ENCODE measurements around the gene RAB5A. TPM values are rescaled to one million over a fixed set of nuclear protein-coding genes. Genes with fewer than 3 reads are reported as not detected.

RAB5A gene
- total RNA-seq, 2 donors from 2014 or later, result 40.4 to 87.1 TPM

DNA sequence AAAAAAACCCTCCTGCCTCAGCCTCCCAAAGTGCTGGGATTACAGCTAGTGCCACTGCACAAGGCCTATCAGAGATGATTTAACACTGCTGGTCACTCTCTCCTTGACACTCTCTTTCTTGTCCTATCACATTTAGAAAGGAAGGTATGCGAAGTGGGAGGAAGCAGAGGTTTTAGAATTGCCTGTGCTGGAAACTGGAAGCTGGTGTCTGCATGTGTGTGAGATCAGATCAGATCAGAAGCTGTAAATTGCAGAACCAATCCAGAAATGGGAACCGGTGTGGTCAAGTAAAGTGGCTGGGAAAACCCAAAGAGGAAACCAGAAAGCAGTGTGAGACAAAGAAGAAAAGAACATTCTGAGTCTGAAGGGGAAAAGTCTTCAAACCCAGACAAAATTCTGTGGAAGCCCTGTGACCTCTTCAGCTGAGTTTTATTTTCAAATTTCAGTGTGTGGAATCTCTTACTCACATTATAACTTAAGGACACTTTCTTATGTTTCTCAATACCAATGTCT lies 15.7 kb upstream of the RAB5A start:
- Histone ChIP-seq H3K9me3 (no peaks in the 10 kb centered on the region), H3K9ac (ENCODE audit: low read depth in 2 of 2, low read length in 2 of 2) (no peak overlapping the region), H3K4me3 (no peak overlapping the region), H3K4me1 (no peaks in the 10 kb centered on the region), H3K27me3 (no peaks in the 10 kb centered on the region), H3K36me3 (no peaks in the 10 kb centered on the region), H3K27ac (no peak overlapping the region)
- DNase-seq, result no peak
- TF ChIP-seq, protein P1, sequence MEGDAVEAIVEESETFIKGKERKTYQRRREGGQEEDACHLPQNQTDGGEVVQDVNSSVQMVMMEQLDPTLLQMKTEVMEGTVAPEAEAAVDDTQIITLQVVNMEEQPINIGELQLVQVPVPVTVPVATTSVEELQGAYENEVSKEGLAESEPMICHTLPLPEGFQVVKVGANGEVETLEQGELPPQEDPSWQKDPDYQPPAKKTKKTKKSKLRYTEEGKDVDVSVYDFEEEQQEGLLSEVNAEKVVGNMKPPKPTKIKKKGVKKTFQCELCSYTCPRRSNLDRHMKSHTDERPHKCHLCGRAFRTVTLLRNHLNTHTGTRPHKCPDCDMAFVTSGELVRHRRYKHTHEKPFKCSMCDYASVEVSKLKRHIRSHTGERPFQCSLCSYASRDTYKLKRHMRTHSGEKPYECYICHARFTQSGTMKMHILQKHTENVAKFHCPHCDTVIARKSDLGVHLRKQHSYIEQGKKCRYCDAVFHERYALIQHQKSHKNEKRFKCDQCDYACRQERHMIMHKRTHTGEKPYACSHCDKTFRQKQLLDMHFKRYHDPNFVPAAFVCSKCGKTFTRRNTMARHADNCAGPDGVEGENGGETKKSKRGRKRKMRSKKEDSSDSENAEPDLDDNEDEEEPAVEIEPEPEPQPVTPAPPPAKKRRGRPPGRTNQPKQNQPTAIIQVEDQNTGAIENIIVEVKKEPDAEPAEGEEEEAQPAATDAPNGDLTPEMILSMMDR (IDR thresholded peaks at IDR 0.05), result no peak
- intact Hi-C loops (cut with DNase I), result no loop called here

DNA sequence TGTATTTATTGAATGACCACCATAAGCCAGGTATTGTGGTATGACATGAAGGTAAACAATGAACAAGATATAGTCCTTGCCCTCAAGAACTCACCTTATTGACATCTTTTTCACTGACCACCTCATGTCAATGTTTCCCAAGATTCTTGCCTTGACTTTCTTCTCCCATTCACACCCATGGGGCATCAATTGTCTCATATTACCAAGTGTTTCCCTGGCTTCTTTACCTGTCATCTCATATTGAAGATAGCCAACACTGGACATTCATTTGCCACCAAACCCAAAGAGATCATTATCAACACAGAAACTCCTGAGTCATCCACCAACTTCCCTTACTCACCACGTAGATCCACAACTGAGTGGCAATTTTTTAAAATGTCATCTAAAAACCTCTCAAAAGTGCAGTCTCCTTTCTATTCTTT lies 15.1 kb upstream of the RAB5A start:
- intact Hi-C loops (cut with DNase I), result no loop called here
- TF ChIP-seq, protein P1 (IDR thresholded peaks at IDR 0.05), result no peak
- Histone ChIP-seq H3K36me3 (no peaks in the 10 kb centered on the region), H3K27ac (no peak overlapping the region), H3K4me3 (no peak overlapping the region), H3K9ac (ENCODE audit: low read depth in 2 of 2, low read length in 2 of 2) (no peak overlapping the region), H3K4me1 (no peaks in the 10 kb centered on the region), H3K27me3 (no peaks in the 10 kb centered on the region), H3K9me3 (no peaks in the 10 kb centered on the region)
- DNase-seq, result no peak

DNA sequence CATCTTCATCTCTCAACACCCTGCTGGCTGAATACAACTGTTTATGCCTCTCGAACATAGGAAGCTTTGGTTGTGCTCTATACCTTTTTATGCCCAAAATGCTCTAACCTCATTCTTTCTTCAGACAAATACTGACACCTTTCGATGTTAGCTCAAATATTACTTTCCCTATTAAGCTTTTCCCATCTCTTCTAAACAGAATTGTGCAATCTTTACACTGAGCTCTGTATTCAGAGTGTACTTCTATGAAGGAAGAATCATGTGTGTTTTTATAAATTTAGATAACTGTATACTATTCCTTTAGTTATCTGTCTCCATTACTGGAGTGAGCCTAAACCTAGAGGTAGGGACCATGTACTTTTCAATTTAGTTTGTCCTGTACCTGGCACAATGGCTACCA lies 14.5 kb upstream of the RAB5A start:
- H3K9ac ChIP-seq (ENCODE audit: low read depth in 2 of 2, low read length in 2 of 2), result no peak overlapping the region
- intact Hi-C loops (cut with DNase I), result no loop called here
- no peaks in the 10 kb centered on the region for H3K27me3 ChIP-seq

DNA sequence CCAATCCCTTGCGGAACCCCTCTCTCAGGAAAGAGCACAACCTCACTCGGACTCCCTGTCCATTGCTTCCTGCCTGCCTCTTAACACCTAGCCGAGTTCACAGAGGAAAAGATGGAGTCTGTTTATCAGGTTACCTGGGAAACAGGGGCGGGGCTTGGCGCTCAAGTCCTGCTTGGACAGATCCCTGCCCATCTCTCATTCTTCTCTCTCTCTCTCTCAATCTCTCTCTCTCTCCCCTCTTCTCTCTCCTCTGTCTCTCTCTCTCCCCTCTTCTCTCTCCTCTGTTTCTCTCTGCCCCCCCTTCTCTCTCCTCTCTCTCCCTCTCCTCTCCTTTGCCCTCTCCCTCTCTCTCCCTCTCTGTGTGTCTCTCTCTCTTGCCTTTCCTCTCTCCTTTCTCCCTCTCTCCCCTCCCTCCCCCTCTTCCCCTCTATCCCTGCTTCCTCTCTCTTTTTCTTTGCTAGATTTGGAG lies 12.8 kb upstream of the RAB5A start, which contains the start of gene EFHB:
Gene EFHB (minus strand): TSS at position 120 of the 469 bp plus-strand sequence. CDS start 199 bp downstream, outside the sequence.
- peak; percentile 72 for DNase-seq
- intact Hi-C loops (cut with DNase I), result no loop called here
- TF ChIP-seq, protein P1 (IDR thresholded peaks at IDR 0.05), result no peak
- Histone ChIP-seq H3K4me1 (no peaks in the 10 kb centered on the region), H3K9ac (ENCODE audit: low read depth in 2 of 2, low read length in 2 of 2) (no peak within 1 kb of the TSS), H3K27me3 (no peaks in the 10 kb centered on the region), H3K27ac (no peak within 1 kb of the TSS), H3K36me3 (no peaks in the 10 kb centered on the region), H3K9me3 (no peaks in the 10 kb centered on the region), H3K4me3 (no peak within 1 kb of the TSS)

More for the DNA sequence above, 14.5 kb upstream of the RAB5A start:
- Histone ChIP-seq H3K4me3 (no peak overlapping the region), H3K36me3 (no peaks in the 10 kb centered on the region), H3K4me1 (no peaks in the 10 kb centered on the region), H3K9me3 (no peaks in the 10 kb centered on the region), H3K27ac (no peak overlapping the region)
- no peak for DNase-seq
- TF ChIP-seq, protein P1 (IDR thresholded peaks at IDR 0.05), result no peak

DNA sequence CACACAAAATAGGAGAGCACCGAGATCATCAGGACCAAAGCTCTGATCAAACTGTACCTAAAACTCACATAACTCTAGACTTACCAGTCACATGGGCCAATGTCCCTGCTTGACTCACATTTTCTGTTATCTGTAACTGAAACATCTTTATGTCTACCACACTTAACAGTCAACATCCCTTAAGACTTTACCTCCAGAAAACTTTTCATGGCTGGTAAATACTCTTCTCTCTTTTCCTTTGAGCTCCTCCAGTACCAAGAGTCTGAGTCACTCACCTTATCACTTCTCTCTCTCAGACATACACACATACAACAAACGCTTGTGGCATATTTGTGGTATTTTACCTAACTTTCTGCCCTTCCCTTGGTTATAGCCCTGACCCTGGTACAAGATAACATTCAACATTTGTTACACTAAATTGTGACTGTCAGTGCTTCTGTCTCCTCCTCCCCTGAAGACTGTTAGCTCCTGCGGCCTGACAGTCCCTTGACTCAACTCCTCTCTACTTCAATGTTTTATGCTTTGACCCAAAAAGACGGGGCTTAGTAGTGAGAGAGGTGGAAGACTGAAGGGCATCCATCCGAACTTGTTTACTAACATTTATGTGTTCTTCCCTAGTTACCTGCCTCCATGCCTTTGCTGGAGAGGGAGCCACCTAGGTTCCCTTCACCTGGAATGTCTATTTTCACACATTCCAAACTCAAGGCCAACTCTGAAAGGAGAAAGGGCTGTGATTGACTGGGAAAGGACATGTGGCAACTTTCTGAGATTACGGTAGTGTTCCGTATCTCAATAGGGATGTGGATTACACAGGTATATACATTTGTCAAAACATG lies 9.2 kb upstream of the RAB5A start:
- Histone ChIP-seq H3K27me3 (no peaks in the 10 kb centered on the region), H3K9ac (ENCODE audit: low read depth in 2 of 2, low read length in 2 of 2) (no peak overlapping the region), H3K36me3 (no peaks in the 10 kb centered on the region), H3K4me3 (no peak overlapping the region), H3K27ac (no peak overlapping the region), H3K9me3 (no peaks in the 10 kb centered on the region), H3K4me1 (no peaks in the 10 kb centered on the region)
- TF ChIP-seq, protein P1 (IDR thresholded peaks at IDR 0.05), result no peak
- intact Hi-C loops (cut with DNase I), result no loop called here
- DNase-seq, result no peak
